GM19043 (cell line): Measurements from ENCODE around the gene FKBP14.
A peak's percentile ranks its signal among the peaks of the same experiment; 100 is the strongest.

Experiments
- ATAC-seq: cut with Tn5 transposase; IDR thresholded peaks from one replicate; pipeline ENCODE4 v1.9.1; 2021; ENCODE audit warnings: low read depth; ENCODE audit not compliant: unreplicated experiment

FKBP14 gene

GRCh38 chr7:30026229-30027064 lies at the start of gene FKBP14:
FKBP14 (minus strand) TSS chr7:30026702; CDS start chr7:30026508, 194 bp downstream.
- ATAC-seq = peak; percentile 67

GRCh38 chr7:30074422-30075030 lies 48.0 kb upstream of the FKBP14 start:
- ATAC-seq = no peak

GRCh38 chr7:30072735-30073134 lies 46.2 kb upstream of the FKBP14 start:
- no peak for ATAC-seq

- ATAC-seq = no peak
These were observed 43.5 kb upstream of the FKBP14 start for GRCh38 chr7:30070052-30070451.

- no peak for ATAC-seq
These were observed 42.8 kb upstream of the FKBP14 start for GRCh38 chr7:30069096-30069867.

GRCh38 chr7:30068117-30068516 lies 41.6 kb upstream of the FKBP14 start:
- ATAC-seq = no peak

GRCh38 chr7:30066687-30067086 lies 40.2 kb upstream of the FKBP14 start:
- ATAC-seq = no peak

- ATAC-seq = no peak
These were observed 39.2 kb upstream of the FKBP14 start for GRCh38 chr7:30065746-30066145.

- ATAC-seq = peak; percentile 70
These were observed 36.1 kb upstream of the FKBP14 start for GRCh38 chr7:30062587-30062986.

GRCh38 chr7:30061786-30062185 lies 35.3 kb upstream of the FKBP14 start:
- peak; percentile 65 for ATAC-seq

GRCh38 chr7:30057741-30058140 lies 31.2 kb upstream of the FKBP14 start:
- ATAC-seq = no peak

GRCh38 chr7:30053068-30053467 lies 26.6 kb upstream of the FKBP14 start:
- no peak for ATAC-seq

- ATAC-seq = no peak
These were observed 22.7 kb upstream of the FKBP14 start for GRCh38 chr7:30049173-30049572.

GRCh38 chr7:30048582-30048981 lies 22.1 kb upstream of the FKBP14 start:
- no peak for ATAC-seq

- no peak for ATAC-seq
These were observed 20.6 kb upstream of the FKBP14 start for GRCh38 chr7:30047124-30047523.

GRCh38 chr7:30046127-30046770 lies 19.7 kb upstream of the FKBP14 start:
- ATAC-seq = no peak

- no peak for ATAC-seq
These were observed 15.2 kb upstream of the FKBP14 start for GRCh38 chr7:30041526-30042269.

- ATAC-seq = no peak
These were observed 14.4 kb upstream of the FKBP14 start for GRCh38 chr7:30040938-30041337.

- ATAC-seq = no peak
These were observed 11.9 kb upstream of the FKBP14 start for GRCh38 chr7:30038196-30038980.
